GM21717 (cell line): Measurements from ENCODE around the gene CNDP1.
"Not testable (repeated sequence)": the region's sequence is repeated elsewhere in the genome, so short reads cannot be mapped to it uniquely, and the experiment has no call there.

Experiments used
- ATAC-seq: cut with Tn5 transposase; IDR thresholded peaks from one replicate; pipeline ENCODE4 v1.9.1; 2021; ENCODE audit warnings: mild to moderate bottlenecking, moderate library complexity; ENCODE audit not compliant: unreplicated experiment

CNDP1 gene

DNA sequence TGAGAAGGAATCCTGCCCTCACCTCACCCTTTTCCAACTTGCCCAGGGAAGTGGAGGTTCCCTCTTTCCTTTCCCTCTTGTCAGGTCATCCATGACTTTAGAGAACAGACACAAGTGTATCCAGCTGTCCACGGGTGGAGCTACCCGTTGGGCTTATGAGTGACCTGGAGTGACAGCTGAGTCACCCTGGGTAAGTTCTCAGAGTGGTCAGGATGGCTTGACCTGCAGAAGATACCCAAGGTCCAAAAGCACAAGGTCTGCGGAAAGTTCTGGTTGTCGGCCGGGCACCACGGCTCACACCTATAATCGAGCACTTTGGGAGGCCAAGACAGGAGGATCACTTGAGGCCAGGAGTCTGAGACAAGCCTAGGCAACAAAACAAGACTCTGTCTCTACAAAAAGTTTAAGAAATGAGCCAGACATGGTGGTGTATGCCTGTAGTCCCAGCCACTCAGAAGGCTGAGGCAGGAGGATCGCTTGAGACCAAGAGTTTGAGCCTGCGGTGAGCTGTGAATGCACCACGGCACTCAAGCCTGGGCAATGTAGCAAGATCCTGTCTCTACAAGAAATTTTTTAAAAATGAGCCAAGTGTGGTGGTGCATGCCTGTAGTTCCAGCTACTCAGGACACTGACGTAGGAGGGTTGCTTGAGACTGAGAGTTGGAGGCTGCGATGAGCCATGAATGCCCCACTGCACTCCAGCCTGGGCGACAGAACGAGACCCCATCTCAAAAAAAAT lies 14.0 kb upstream of the CNDP1 start:
- ATAC-seq, result no peak

DNA sequence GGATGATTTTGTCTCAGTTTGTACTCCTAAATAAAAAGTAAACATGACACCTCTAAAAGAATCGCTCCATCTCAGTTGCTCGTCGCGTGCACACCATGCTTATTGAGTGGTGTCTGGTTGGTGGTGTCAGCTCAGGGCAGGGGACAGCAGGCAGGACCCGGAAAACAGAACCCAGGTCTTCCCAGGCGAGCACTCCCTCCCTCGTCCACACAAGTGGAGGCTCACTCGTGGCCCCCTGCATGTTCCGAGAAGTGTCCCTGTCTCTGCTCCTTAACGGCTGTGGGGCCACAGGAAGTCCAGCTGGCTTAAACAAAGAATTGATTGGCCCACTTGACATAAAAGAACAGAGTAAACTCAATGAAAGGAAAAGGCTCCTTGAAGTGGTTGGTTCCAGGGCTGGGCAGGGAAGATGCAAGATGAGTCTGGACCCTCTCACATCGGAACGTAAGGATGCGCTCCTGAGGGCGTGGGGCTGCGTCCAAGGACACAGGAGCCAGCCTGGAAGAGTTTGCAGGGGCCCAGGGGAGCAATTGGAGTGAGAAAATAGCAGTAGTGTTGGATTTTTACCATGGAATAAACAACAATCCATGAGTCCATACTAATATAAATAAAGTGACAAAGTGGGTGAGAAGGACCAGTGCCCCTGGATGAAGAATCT lies 13.1 kb upstream of the CNDP1 start:
- no peak for ATAC-seq

DNA sequence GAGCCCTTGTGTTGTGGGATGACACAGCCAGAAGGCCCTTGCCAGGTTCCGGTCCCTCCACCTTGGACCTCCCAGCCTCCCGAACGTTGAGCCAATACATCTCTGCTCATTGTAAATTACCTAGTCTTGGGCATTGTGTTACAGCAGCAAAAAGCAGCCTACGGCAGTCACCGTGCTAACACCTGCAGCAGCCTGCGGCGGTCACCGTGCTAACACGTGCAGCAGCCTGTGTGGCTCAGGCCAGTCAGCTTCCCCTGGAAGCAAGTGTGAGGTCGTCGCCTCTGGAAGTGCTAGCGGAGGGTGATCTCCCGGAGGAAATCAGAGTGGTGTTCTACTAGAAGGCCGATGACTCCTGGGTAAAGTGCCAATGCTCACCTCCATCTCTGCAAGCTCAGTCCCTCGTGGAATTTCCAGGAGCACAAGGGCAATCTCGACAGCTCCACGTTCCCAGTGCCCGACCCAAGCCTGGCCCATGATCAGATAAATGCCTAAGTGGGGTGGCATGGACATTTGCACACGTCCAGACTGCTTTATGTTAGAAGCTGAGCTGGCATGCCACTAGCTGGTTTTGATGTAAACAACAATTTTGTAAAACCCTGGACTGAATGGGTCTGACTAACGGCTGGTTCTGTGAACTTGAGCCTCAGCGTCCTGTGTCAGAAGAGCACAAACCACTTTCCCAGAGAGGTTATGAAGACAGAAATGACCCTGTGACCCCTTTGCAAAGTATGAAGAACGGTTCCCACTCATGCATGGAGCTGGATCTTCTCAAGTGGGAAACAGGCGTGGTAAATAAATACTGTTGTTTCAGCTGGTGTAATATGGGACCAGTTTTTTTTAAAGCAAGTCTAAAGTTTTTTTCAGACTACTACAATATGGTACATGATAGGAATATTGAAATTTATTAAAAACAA lies 11.4 kb upstream of the CNDP1 start:
- no peak for ATAC-seq

DNA sequence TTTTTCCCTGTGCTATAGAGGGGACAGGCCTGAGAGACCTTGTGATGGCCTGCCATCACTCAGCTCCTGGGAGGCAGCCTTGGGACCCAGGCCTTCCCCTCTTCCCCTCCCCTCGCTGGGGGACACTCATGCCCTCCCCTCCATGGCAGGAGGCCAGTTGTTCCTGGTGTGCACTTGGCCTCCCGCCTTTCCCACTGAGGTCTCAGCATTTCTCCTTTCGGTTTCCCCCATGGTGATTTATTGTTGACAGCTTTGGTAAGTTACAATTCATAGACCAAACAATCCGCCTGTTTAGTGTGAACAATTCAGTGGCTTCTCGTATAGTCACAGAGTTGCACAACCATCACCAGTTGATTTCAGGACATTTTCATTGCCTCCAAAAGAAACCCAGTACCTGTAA lies 10.2 kb upstream of the CNDP1 start:
- no peak for ATAC-seq

DNA sequence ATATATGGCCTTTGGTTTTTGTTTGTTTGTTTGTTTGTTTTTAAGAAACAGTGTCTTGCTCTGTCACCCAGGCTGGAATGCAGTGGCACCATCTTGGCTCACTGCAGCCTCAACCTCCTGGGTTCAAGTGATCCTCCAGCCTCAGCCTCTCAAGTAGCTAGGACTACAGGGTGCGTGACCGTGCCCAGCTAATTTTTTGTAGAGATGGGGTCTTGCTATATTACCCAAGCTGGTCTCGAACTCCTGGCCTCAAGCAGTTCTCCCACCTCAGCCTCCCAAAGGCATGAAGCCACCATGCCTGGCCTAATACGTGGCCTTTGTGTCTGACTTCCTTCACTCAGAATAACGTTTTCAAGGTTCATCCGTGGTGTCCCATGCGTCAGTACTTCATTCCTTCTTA lies 9.4 kb upstream of the CNDP1 start:
- ATAC-seq, result not testable (repeated sequence)

DNA sequence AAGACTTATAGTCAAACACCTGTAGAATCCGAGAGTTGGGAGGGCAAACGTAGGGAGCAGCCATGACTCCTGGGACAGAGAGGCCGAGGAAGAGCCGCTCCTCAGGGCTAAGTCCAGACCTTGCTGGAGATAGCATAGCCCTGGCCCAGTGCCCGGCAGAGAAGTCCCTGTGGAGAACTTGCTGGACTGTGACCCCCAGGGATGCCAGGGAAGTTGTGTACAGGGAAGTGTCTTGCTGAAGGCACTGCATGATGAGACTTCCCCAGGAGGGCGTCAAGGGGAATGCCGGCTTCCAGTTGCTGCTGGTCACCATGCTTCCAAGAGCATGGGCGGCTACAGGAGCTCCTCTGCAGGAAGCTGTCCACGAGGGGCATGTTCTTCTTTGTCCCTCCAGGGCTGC lies 8.6 kb upstream of the CNDP1 start:
- ATAC-seq, result no peak

DNA sequence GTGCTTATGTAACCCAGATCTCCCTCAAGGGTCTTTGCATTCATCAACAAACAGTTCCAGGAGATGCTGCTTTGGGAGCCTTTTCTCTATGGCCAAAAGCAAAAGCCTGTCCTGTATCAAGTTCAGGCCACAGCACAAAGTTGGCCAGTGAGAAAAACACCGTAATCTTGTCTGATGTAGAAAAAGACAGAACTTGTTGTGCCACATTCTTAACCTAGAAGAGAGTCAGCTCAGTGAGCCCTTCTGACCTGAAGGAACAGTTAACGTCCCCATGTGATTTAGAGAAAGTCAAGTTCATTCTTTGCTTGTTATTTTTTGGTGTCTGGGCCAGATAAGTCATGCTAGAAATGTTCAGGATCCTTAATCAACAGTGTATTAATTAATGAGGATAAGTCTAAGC lies 7.8 kb upstream of the CNDP1 start:
- no peak for ATAC-seq

DNA sequence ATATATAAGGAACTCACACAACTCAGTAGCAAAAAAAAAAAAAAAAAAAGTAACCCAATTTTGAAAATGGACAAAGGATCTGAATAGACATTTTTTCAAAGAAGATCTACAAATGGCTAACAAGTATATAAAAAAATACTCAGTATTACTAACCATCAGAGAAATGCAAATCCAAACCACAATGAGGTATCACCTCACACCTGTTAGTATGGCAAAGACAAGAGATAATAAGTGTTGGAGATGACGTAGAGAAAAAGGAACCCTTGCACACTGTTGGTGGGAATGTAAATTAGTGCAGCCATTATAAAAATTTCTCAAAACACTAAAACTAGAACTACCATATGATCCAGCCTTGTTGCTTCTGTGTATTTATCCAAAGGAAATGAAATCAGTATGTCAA lies 5.8 kb upstream of the CNDP1 start:
- peak; percentile 67 for ATAC-seq

DNA sequence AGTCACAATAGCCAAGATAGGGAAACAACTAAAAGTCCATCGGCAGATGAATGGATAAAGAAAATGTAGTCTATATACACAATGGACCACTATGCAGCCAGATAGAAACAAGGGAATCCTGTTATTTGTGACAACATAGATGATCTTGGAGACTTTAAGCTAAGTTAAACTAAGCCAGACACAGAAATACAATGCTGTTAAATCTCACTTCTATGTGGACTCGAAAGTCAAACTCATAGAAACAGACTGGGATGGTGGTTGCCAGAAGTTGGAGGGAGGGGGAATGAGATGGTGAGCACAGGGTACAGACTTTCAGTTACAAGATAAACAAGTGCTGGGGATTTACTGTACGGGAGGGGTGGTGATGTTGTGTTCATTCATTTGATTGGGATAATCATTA lies 5.4 kb upstream of the CNDP1 start:
- ATAC-seq, result no peak

DNA sequence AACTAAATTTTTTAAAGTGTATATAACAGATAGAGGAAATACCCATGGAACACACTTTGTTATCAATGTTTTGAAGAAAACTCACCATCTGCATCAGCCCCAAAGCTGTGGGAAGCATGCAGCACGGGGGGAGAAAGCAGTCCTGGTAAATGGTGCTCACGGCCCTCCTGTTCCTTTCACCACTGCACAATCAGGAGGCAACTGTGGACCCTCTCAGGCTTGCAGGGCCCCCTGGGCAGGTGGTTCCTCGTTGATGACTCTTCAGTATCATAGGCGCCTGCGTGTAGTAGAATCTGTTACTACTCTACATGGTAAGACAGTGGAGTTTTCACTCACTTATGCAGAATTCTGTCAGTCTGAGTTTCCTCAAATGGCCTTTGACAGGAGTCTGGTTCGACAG lies 4.9 kb upstream of the CNDP1 start:
- no peak for ATAC-seq

DNA sequence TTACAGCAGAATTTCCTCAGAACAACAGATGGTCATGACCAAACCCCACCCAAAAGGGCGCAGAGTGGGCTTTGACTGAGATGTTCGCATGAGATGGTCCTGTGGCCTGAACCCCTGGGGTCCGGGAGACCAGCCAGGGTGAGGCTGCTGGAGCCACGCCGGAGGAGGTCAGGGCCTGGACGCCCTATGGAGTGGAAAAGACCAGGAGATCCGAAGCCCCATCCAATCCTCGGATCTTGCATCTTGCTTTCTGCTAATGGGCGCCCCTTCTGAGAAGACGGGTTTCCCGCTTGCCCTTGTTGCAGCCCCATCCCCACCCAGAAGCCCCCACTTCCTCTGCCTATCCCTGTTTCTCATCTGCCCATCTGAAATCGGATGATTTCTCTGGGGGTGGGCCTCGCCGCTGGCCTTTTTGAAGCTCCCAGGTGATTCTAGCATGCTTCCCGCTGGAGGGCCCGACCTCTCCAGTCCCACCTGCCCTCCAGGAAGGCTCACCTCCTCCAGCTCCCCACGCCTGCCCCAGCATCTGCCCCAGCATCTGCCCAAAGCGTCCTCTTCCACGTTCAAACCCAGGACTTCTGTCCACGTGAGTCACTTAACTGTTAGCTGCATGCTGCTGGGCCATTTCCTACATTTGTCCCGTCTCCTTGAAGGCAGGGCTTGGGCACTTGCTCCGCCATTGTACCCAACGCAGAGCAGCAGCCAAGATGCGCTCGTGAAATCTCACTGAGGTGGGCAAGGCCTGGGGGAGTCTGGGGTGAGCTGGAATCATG lies 4.3 kb upstream of the CNDP1 start:
- ATAC-seq, result no peak

DNA sequence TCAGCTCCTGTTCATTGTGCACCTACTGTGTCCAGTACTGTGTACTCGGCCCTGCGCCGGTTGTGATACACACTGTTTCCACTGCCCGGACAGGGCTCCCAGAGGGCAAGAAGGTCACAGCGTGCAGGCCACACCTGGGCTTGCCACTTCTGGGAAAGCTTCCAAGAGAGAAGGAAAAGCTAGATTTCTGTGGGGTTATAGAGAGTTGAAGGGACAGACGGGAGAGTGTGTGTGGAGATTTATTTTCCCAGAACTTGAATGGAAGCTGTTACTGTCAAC lies 3.8 kb upstream of the CNDP1 start:
- no peak for ATAC-seq

DNA sequence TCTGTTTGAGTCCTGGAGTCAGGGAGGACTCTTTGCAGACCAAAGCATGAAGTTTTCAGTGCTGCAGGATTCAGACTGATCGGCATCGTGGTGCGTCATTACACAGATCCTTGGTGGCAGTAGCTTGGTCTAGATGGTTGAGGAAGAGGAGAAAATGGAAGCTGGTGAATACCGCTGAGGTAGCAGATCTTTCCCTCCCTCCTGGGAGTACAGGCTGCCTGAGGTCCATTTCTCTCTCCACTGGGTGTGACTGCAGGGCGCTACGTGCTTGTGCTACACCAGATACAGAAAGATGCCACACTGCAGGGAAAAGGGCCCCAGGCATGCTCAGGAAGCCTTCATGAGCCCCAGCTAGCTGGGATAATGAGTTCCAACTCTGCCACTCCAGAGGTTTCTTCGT lies 3.3 kb upstream of the CNDP1 start:
- ATAC-seq, result no peak

DNA sequence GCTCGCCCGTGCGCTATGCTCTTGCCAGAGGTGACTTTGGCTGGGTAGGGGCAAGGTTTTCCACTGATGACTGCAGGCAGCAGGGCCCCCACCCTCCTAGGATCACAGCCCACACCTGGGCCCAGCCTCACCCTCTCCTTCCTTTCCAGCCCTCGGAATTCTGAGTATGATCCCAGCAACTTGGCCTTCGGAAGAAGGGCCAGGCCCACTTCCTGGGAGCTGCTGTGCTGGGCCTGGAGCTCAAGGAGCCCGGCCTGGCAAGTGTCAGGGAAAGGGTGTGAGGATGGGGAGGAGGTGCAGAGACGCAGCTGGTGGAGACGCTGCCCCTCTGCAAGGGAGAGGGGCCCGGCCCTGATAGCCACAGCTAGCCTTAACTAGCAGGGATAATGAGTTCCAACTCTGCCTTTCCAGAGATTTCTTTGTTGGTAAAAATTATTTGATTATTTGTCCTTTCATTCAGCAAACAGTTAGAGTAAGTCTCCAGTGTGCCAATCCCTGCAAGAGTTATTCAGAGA lies 1.7 kb upstream of the CNDP1 start:
- no peak for ATAC-seq

DNA sequence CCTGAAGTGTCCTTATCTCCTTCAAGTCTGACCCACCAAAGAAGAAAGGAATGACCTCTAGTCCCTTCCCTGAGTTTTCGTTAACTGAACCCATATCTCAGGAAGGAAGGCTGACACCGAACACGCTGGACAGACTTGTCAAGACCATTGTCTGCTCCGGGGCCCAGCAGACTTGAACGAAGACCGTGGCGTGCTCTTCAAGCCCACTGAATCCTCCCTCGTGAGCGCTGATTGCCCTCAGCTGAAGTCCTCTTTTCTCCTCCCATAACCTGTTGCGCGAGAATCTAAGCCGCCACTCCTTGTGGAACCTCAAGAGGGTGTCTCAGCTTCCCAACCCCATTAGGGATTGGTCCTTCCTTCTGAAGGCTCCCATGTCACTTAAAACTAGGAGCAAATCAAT lies 634 bp upstream of the CNDP1 start:
- no peak for ATAC-seq

DNA sequence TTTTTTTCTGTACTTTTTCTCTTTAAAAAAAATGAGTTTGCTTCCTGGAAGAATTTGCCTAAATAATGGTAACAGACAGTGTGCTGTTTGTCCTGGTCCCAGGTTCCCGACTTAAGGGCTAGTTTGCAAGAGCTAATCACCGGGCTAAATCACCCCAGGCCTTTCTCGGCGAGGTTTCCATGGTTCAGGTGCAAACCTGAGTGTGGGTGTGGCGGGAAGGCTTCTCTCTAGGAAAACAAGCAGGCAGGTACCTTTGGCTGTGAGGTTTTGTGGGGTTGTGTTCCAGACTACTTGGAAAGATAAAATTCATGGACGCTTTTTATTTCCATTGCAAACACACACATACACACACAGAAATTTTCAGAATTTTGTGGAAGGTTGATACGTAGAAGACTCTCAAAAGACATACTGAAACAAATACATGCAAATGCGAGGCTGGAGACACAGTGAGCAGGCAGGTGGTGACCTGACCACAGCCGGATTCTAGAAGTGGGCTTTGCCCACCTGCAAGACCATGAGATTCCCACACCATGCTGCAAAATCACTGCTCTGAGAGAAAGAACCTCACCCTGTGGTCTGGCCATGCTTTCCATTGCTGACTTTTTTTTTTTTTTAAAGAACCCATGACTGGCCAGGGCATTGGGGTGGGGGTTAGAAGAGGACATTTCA lies 815 bp downstream of the CNDP1 start:
- ATAC-seq, result no peak

DNA sequence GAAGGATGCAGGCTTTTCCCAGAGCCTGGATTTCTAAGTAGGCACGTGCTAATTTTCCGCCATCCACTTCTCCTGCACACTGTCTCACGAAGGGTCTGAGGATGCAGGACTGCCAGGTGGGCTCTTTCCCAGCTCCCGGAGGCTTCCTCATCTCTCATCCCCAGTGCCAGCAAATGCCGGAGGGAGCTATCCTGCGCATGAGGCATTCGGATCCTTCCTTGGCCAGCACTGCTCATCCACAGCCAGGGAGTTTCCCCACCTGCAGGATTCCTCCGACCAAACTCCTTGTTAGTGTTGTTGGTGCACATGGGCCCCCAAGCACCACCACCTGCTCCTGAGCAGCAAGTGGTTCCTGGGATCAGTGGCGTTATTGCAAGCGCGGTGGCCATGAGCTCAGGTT lies 5.0 kb downstream of the CNDP1 start:
- ATAC-seq, result no peak

DNA sequence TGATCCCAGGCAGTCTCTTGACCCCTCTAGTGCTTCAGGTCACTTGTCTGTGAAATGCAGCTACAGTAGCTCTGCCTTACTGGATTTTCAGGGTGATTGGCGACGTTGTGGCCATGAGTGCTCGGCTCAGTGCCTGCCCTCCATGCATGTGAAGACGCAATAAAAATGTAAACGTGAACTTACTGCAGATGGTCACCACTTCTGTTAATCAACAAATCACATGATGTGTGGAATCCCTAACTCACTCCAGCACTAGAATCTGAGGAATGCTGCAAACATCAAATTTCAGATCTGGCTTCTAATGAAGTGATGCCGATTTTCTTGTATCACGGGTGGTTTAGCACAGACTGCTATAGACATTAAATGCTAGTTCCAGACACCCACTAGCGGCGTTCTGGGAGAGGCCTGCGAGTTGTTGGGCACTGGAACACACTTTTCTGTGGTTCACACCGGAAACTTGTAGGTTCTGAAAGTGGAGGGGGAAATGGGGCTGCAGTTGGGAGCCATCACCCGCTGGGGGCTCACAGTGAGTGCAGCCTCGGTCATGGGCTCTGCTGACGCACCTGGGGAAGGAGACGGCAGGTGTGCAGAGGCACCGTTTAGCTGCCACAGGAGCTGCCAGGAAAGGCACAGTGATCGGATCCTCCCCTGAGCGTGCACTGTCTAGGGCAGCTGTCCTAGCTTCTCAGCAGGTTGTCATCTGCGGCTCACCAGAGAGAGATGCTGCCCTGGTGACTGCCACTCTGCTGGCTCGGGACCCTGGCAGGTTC lies 6.5 kb downstream of the CNDP1 start:
- ATAC-seq, result no peak

DNA sequence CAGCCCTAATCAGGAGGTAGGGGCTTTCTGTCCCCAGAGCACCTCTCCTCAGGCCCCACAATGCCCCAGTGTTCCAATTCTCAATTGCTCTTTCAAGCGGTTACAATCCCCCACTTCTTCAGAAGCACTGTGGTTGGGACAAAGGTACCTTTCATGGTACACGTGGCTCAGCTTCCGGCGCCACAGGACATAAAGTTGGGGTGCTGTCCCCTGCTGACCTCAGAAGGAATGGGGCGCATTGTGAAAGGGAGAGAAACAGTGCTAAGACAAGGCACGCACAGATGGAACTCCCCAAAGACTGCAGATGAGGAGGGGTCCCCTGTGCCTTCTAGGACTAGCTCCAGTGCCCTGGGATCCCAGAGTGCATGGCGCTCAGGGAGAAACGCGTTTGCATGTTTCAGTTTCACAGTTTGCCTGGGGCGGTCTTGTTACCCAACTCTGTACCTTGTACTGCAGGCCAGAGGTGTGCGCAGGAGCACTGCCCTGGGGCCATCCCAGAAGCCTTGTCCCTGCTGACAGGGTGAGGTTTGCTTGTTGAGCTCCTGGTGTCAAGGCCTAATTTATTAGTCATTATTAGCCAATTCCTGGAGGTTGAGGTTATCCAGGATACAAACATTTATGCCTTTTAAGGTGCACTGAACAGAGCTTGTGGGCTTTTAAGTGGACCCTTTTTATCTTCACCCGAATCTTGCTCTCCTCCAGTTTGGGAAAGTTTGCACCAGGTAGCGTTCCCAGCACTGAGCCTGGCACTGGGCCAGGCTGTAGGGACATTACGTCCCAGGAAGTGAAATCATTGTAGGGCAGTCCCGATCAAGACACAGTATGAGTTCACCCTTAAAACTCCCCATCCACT lies 7.6 kb downstream of the CNDP1 start:
- no peak for ATAC-seq
